HG03575 (cell line): ENCODE measurements around the gene ZNF525.
"Not testable (repeated sequence)": the region's sequence is repeated elsewhere in the genome, so short reads cannot be mapped to it uniquely, and the experiment has no call there.

Source experiments
- ATAC-seq: cut with Tn5 transposase; IDR thresholded peaks from one replicate; pipeline ENCODE4 v1.9.1; 2021; ENCODE audit not compliant: unreplicated experiment, insufficient number of reproducible peaks, low FRiP score; ENCODE audit errors: extremely low read depth

The ZNF525 gene

DNA sequence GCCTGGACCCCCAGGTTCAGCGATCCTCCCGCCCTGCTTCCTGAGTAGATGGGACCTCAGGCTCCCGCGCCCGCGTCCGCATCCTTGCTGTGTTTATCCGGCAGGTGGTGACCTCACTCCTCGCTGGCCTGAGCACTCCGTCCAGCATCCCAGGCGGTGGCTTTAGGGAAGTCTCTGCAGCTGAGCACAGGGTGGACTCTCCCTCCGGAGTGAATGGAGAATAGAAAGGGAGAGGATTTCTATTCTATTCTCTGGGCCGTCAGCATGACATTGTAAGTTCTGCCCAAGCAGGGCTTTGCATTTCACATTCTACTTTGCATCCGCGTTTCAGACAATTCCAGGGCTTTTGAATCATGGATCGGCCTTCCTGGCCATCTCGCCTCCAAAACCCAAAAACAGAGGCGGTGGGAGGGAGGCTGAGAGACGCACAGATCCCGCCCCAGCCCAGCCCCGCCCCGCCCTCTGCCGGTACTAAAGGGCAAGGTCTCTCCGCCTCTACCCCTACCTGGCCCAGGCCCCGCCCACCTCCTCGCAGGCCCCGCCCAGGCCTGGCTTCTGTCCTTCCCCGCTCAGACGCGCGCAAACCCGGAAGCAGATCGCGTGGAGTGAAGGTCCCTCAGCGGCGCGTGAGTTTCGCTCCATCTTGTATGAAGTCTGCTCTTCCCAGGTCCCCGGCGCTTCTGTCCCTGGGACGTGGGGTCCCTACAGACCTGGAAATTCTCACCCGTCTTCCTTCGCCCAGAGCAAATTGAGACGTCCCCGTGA is at the start of gene ZNF525:
TSS of gene ZNF525 (plus strand) at position 572 of the 765 bp plus-strand sequence. CDS start 6,577 bp downstream, outside the sequence.
- no peak for ATAC-seq

DNA sequence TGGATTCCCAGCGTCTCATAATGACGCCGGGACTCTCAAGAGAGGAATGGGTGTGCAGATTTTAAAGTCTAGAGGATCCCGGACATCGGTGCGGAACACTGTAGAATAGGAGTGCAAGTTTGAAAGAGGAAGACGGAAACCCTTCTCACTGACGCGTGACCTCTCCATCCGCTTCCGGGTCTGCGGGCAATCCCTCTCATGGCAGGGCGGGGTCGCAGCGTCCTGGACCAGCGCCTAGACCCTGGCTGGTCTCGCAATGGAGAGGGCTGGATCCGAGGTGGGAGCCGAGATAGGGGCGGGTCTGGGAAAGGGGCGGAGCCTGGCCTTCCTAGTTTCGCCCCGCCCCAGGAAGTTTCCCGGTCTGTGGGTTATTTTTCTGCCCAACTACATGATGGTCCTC is 36.5 kb upstream of the ZNF525 start:
- ATAC-seq: no peak

DNA sequence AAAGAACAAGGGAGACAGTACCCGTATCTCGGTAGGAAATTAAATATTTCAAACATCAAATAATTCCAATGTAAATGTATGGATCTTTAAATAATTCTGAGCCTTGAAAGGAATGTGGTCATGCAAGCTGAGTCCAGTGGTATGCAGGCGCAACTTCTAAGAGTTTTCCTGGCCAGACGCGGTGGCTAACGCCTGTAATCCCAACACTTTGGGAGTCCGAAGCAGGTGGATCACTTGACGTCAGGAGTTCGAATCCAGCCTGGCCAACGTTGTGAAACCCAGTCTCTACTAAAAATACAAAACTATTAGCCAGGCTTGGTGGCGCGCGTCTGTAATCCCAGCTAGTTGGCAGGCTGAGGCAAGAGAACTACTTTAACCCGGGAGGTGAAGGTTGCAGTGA is 33.0 kb upstream of the ZNF525 start:
- no peak for ATAC-seq

DNA sequence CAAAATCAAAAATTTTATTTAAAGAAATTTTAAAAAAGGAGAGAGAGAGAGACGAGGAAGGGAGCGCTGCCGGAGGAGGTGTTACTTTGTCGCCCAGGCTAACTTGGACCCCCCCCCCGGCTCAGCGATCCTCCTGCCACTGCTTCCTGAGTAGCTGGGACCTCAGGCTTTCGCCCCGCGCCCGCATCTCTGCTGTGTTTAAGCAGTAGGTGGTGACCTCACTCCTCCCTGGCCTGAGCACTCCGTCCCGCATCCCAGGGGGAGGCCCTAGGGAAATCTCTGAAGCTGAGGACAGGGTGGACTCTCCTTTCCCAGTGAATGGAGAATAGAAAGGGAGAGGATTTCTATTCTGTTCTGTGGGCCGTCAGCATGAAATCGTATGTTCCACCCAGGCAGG is 32.4 kb upstream of the ZNF525 start:
- no peak for ATAC-seq

DNA sequence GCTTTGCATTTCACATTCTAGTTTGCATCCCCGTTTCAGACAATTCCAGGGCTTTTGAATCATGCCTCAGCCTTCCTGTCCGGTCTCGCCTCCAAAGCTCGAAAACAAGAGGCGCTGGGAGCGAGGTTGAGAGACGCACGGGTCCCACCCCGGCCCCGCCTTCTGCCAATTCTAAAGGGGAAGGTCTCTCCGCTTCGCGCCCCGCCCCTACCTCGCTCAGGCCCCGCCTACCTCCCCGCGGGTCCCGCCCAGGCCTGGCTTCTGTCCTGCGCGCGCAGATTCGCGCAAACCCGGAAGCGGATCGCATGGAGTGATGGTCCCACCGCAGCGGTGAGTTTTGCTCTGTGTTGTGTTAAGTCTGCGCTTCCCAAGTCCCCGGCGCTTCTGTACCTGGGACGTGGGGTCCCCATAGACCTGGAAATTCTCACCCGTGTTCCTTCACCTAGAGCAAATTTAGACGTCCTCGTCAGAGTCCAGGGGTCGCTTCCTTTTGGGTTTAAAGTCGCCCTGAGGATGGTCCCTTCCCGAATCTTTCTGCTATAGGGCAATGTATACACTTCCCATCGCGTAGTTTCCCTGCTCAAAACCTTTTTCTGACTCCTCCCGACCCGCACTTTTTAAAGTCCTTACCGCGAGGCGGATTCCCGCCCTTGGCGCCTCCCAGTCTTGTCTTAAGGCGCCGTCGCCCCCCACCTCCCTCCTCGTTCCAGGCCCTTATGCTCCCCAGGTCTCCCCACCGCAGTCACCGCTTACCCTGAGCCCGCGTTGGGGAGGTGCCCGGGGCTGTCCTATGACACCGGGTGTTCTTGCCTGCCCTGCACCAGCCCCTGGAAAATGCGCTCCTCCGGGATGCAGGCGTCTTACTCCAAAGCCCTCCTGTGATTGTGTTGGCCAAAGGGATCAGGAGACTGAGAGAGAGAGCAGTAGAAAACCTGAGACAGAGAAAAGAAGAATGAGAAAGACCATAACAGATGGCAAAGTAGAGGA is 31.7 kb upstream of the ZNF525 start, which contains the start of gene ZNF845:
TSS of gene ZNF845 (plus strand) at position 287 of the 987 bp plus-strand sequence. CDS start 7,559 bp downstream, outside the sequence.
- no peak for ATAC-seq

DNA sequence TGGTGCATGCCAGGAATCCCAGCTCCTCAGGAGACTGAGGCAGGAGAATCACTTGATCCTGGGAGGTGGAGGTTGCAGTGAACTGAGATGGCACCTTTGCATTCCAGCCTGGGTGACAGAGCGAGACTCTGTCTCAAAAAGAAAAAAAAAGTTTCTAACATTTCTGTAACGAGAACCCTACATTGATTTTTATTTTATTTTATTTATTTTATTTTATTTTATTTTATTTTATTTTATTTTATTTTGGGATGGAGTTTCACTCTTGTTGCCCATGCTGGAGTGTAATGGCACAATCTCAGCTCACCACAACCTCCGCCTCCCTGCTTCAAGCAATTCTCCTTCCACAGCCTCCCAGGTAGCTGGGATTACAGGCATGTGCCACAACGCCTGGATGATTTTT is 21.1 kb upstream of the ZNF525 start:
- not testable (repeated sequence) for ATAC-seq

DNA sequence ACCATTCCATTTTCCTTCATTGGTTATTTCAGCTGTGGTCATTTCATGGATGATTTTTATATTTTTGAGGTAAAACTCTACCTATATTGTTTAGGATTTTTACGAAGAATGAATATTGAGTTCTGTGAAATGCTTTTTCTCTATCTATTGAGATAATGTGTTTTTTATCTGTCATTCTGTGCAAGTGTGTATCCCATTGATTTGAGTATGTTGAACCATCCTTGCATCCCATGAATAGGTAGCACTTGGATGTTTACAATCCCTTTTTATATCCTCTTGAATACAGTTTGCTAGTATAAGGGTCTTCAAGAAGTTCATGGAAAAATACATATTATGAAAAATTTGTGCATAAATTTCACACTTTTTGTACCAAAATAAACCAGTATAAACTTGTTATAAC is 9.8 kb upstream of the ZNF525 start:
- no peak for ATAC-seq

DNA sequence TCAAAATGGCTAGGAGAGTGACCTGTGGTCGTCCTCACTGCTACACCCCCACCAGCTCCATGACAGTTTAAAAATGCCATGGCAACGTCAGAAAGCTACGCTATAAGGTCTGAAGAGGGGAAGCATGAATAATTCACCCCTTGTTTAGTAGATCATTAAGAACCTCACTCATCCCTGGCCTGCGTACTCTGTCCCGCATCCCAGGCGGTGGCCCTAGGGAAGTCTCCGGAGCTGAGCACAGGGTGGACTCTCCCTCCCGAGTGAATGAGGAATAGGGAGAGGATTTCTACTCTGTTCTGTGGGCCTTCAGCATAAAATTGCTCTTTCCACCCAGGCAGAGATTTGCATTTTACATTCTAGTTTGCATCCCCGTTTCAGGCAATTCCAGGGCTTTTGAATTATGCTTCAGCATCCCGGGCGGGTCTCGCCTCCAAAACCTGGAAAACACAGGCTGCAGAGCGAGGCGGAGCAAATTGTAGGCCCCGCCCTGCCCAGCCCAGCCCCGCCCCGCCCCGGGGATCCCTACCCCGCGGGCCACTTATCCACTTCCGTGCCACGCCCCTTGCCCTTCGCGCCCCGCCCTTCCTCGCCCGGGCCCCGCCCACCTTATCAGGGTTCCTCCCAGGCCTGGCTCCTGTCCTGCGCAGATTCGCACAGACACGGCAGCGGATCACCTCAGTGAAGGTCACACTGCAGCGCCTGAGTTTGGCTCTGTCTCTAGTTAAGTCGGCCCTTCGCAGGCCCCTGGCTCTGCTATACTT is 7.5 kb upstream of the ZNF525 start:
- ATAC-seq: no peak

DNA sequence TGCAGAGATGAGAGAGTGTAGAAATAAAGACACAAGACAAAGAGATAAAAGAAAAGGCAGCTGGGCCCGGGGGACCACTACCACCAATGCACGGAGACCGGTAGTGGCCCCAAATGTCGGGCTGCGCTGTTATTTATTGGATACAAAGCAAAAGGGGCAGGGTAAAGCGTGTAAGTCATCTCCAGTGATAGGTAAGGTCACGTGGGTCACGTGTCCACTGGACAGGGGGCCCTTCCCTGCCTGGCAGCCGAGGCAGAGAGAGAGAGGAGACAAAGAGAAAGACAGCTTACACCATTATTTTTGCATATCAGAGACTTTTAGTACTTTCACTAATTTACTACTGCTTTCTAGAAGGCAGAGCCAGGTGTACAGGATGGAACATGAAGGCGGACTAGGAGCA is 5.4 kb upstream of the ZNF525 start:
- ATAC-seq: not testable (repeated sequence)

DNA sequence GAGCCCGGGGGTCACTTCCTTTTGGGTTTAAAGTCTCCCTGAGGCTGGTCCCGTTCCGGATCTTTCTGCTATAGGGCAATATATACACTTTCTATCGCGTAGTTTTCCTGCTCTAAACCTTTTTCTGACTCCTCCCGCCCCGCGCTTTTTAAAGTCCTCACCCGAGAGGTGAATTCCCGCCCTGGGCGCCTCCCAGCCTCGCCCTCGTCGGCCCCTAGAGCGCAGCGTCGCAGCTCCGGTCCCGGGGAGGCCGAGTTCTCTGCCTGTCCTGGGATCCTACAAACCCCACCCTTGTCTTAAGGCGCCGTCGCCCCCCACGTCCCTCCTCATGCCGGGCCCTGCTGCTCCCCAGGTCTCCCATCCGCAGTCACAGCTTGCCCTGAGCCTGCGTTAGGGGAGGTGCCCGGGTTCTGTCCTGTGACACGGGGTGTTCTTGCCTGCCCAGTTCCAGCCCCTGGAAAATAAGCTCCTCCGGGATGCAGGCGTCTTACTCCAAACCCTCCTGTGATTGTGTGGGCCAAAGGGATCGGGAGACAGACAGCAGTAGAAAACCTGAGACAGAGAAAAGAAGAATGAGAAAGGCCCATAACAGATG is 491 bp downstream of the ZNF525 start:
- no peak for ATAC-seq

DNA sequence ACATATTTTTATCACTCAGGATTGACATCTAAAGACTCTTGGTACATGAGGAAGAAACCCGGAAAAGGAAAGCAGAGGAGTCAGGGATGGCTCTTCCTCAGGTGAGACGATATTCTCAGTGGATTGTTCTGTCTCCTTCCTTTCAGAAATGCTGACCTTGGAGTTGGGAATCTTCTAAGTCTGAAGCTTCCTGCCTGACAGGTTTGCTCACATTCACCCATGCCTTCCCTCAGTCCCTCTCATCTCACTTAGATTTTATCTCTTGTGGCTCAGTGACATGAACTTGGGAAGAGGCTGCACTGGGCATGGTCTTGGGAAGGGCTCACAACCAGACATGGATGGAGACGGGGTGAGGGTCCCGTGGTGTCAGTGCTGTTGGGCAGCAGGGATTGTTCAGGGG is 6.7 kb downstream of the ZNF525 start:
- ATAC-seq: no peak

DNA sequence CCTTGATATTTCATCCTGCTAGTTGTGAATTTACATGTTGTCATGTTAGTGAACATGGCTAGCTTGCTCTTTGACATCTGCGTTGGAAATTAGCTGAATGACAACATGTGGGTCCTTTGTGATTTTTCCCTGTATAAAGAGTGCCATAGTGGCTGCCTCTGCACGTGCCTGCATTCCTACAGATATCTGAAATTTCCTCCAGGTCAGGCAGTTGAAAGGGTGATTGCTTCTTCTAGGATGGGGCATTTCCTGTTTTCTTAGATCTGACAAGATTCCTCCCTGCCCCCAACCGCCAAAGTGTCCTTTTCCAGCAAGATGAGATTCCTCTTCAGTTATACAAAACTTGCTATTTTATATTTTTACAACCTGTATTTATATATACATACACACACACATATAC is 8.8 kb downstream of the ZNF525 start:
- ATAC-seq: no peak

DNA sequence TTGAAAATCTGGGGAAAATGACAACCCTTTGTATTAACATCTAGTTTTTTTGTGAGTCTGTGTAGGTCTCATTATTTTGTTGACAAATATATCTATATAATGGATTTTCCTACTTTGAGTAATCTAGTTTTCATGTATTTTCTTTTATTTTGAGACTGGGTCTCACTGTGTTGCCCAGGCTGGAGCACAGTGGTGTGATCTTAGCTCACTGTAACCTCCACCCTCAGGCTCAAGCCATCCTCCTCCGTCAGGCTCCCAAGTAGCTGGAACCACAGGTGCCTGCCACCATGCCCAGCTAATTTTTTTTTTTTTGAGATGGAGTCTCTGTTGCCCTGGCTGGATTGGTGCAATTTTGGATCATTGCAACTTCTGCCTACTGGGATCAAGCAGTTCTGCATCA is 9.2 kb downstream of the ZNF525 start:
- ATAC-seq: no peak

DNA sequence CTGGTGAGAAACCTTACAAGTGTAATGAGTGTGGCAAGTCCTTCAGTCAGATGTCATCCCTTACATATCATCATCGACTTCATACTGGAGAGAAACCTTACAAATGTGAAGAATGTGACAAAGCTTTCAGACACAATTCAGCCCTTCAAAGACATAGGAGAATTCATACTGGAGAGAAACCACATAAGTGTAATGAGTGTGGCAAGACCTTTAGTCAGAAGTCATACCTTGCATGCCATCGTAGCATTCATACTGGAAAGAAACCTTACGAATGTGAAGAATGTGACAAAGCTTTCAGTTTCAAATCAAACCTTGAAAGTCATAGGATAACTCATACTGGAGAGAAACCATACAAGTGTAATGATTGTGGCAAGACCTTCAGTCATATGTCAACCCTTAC is 15.9 kb downstream of the ZNF525 start:
- ATAC-seq: no peak

DNA sequence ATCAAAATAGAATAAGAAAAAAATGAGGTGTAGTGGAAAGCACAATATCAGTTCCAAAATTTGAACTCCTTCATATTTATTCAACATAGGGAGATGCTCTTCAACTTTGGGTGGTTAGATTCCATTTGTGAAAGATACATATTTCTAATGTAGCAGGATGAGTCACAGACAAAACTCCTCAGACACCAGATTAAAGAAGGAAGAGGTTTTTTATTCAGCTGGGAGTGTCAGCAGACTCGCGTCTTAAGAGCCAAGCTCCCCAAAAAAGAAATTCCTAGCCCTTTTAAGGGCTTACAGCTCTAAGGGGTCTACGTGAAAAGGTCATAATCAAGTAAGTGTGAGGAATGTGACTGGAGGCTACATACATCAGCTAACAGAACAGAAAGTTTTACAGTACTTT is 22.7 kb downstream of the ZNF525 start:
- ATAC-seq: no peak

DNA sequence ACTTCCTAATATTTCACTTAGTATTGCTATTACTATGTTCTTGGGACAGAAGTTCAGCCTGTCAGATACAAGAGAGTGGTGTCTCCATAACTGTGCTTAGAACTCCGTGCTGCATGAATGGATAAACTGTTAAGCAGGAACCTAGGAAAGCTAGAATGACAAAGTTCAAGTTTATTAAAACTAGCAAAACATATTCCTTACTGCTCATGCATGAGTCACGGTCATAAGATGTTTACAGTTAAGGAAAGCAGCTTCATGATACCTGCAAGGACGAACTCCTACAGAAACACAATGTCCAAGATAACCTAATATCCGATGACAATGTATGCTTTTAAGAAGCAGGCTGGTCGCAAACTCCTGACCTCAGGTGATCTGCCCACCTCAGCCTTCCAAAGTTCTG is 23.4 kb downstream of the ZNF525 start:
- no peak for ATAC-seq

DNA sequence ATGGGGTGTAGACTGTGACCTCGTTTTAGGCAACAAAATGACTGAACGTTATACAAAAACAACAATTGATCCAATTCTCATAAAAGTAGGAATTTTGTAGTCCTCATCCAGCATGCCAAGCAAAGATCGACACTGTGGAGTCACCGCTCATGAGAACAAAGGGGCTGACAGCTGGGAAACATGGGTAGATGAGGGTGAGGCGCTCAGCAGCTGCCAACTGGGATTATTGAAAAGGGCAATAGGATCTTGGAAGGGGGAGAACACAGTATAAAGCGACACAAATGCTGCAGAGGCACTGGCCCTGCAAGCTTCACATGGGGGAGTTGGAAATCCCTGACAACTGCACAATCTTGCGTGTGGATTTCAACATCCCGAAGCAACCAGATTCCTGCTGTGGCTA is 24.1 kb downstream of the ZNF525 start:
- ATAC-seq: no peak

DNA sequence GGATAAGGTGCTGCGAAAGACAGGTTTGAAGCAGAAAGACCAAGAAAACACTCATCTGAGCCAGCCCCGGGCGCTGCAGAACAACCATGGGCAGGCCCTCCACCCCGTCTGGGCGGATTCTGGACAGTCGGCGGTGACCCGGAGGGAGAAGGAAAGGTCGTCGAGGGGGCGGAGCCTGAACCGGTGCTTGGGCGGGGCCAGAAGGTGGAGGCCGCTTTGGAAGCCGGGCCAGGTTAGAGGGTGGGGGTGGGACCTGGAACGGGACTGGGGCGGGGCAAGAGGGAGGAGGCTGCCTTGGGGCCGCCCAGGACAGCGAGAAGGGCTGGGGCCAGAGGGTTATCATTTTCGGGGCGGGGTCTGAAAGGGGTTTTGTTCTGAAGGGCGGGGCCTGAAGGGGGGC is 24.5 kb downstream of the ZNF525 start:
- no peak for ATAC-seq

DNA sequence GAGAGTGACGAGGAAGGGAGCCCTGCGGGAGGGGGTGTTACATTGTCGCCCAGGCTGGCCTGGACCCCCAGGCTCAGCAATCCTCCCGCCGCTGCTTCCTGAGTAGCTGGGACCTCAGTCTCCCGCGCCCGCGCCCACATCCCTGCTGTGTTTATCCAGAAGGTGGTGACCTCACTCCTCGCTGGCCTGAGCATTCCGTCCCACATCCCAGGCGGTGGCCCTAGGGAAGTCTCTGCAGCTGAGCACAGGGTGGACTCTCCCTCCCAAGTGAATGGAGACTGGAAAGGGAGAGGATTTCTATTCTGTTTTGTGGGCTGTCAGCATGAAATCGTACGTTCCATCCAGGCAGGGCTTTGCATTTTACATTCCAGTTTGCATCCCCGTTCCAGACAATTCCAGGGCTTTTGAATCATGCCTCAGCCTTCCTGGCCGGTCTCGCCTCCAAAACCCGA is 29.0 kb downstream of the ZNF525 start:
- ATAC-seq: no peak
